Lower lobe of right lung (tissue), 2 donors: Measurements from ENCODE around the gene IL17RA. TPM values are rescaled to one million over a fixed set of nuclear protein-coding genes. Genes with fewer than 3 reads are reported as not detected.

Source experiments
- ATAC-seq, 2 donors: fragments of 200-7000 bp; cut with Tn5 transposase; one replicate each; pipeline ENCODE4 v1.9.1; 2020 to 2022; ENCODE audit warnings: mild to moderate bottlenecking in 2 of 2, moderate library complexity in 2 of 2
- DNase-seq: peaks from one replicate; pipeline ENCODE4 v3.0.0-alpha.2; 2020
- H3K27ac ChIP-seq: fragments of 200-600 bp; one replicate; pipeline ENCODE4 v1.8.0; 2022
- H3K27me3 ChIP-seq: fragments of 200-600 bp; one replicate; pipeline ENCODE4 v1.8.0; 2022; ENCODE audit warnings: low read depth
- H3K36me3 ChIP-seq: fragments of 200-600 bp; one replicate; pipeline ENCODE4 v1.8.0; 2022; ENCODE audit warnings: mild to moderate bottlenecking
- H3K4me1 ChIP-seq: fragments of 200-600 bp; one replicate; pipeline ENCODE4 v1.8.0; 2022
- H3K4me3 ChIP-seq: fragments of 200-600 bp; one replicate; pipeline ENCODE4 v1.8.0; 2022; ENCODE audit warnings: mild to moderate bottlenecking
- H3K9me3 ChIP-seq: fragments of 200-600 bp; one replicate; pipeline ENCODE4 v1.8.0; 2022
- CTCF ChIP-seq: fragments of 200-600 bp; IDR thresholded peaks from one replicate; pipeline ENCODE4 v1.8.0; 2022; ENCODE audit warnings: antibody characterized with exemption, mild to moderate bottlenecking
- intact Hi-C: fragments of 100-400 bp; cut with DNase I; formaldehyde crosslinking; loops from one replicate; pipeline ENCODE4 v1.11.0; 2022
- total RNA-seq: library from RNA; stranded (reverse); fragmentation: NEBNext Ultra II Directional; extraction: Animal tissue kit (Norgen Biotek cat#: 25700); gene quantifications from one replicate; pipeline ENCODE4 v1.2.1, GENCODE V29; 2021
- donor health status: DM: no; HTN: yes; CAD: no; lungs with severe emphysema.

The IL17RA gene
- total RNA-seq, 1 donor from 2014 or later = 54.8 TPM

- Histone ChIP-seq H3K4me3 (no peak overlapping the region), H3K27me3 (no peaks in the 10 kb centered on the region), H3K4me1 (no peaks in the 10 kb centered on the region), H3K9me3 (no peaks in the 10 kb centered on the region), H3K36me3 (no peaks in the 10 kb centered on the region), H3K27ac (no peak overlapping the region)
- intact Hi-C loops = no loop called here
- DNase-seq = no peak
- ATAC-seq = no peak
- no peak for TF ChIP-seq CTCF
These were observed 38.0 kb upstream of the IL17RA start for GRCh38 chr22:17046566-17047348.

GRCh38 chr22:17047656-17048055 lies 37.1 kb upstream of the IL17RA start:
- no peak overlapping the region for H3K27ac ChIP-seq
- no peaks in the 10 kb centered on the region for H3K4me1 ChIP-seq
- H3K36me3 ChIP-seq = no peaks in the 10 kb centered on the region
- TF ChIP-seq CTCF = no peak
- H3K9me3 ChIP-seq = no peaks in the 10 kb centered on the region
- DNase-seq (no peak), ATAC-seq (no peak)
- no peak overlapping the region for H3K4me3 ChIP-seq
- intact Hi-C loops = no loop called here
- H3K27me3 ChIP-seq = no peaks in the 10 kb centered on the region

- Histone ChIP-seq H3K4me1 (no peaks in the 10 kb centered on the region), H3K27me3 (no peaks in the 10 kb centered on the region), H3K27ac (no peak overlapping the region), H3K4me3 (no peak overlapping the region), H3K9me3 (no peaks in the 10 kb centered on the region), H3K36me3 (no peaks in the 10 kb centered on the region)
- no peak for TF ChIP-seq CTCF
- DNase-seq (no peak), ATAC-seq (no peak)
- intact Hi-C loops = loop anchor here (10.0 kb wide), 1 partner anchor 141 kb away; no protein-coding TSS in a partner anchor
These were observed 28.7 kb upstream of the IL17RA start for GRCh38 chr22:17056058-17056457.

GRCh38 chr22:17056807-17057206 lies 28.0 kb upstream of the IL17RA start:
- ATAC-seq (peak in 1 of 2 donors; percentile 9), DNase-seq (no peak)
- Histone ChIP-seq H3K36me3 (no peaks in the 10 kb centered on the region), H3K27me3 (no peaks in the 10 kb centered on the region), H3K4me1 (no peaks in the 10 kb centered on the region), H3K27ac (no peak overlapping the region), H3K9me3 (no peaks in the 10 kb centered on the region), H3K4me3 (no peak overlapping the region)
- TF ChIP-seq CTCF = no peak
- intact Hi-C loops = loop anchor here (10.0 kb wide), 1 partner anchor 142 kb away; no protein-coding TSS in a partner anchor

GRCh38 chr22:17057959-17058814 lies 26.6 kb upstream of the IL17RA start:
- DNase-seq = peak; percentile 56
- peaks cover 5% of the 10 kb centered on the region for H3K4me1 ChIP-seq
- H3K27ac ChIP-seq = no peak overlapping the region
- intact Hi-C loops = loop anchor here (10.0 kb wide), 1 partner anchor 143 kb away; no protein-coding TSS in a partner anchor
- peak; percentile 90 for TF ChIP-seq CTCF
- H3K36me3 ChIP-seq = no peaks in the 10 kb centered on the region
- H3K4me3 ChIP-seq = no peak overlapping the region
- ATAC-seq = peak; percentile 86 to 87
- H3K27me3 ChIP-seq = no peaks in the 10 kb centered on the region
- H3K9me3 ChIP-seq = no peaks in the 10 kb centered on the region
